WTC11 (cell line): ENCODE data around the gene KCNE4. TPM values are rescaled to one million over a fixed set of nuclear protein-coding genes. Genes with fewer than 3 reads are reported as not detected.

Source experiments
- ATAC-seq: fragments of 200-7000 bp; cut with Tn5 transposase; 2 replicates; pipeline ENCODE4 v1.10.0; 2021; ENCODE audit warnings: mild to moderate bottlenecking, moderate library complexity
- CTCF ChIA-PET: fragments of 300-600 bp; sonication (Branson Sonifier 250); formaldehyde crosslinking; loops from one replicate; lab custom pipeline; 2021; ENCODE audit warnings: antibody characterized with exemption; lab: Charles Lee
- POLR2A ChIA-PET: fragments of 350-600 bp; sonication (Branson Sonifier 250); formaldehyde crosslinking; loops from one replicate; lab custom pipeline; 2021; ENCODE audit warnings: antibody characterized with exemption; lab: Charles Lee
- DNase-seq: peaks from one replicate; pipeline ENCODE4 v3.0.0; 2021; ENCODE audit warnings: low spot score
- H3K27ac Mint-ChIP-seq: 2 replicates; pipeline ENCODE4 v1.8.0; 2021; ENCODE audit warnings: mixed read lengths
- H3K27me3 Mint-ChIP-seq: 2 replicates; pipeline ENCODE4 v1.8.0; 2021; ENCODE audit warnings: low read depth, mild to moderate bottlenecking, moderate library complexity, mixed read lengths
- H3K36me3 Mint-ChIP-seq: 2 replicates; pipeline ENCODE4 v1.8.0; 2021; ENCODE audit warnings: mixed read lengths
- H3K4me1 Mint-ChIP-seq: 2 replicates; pipeline ENCODE4 v1.8.0; 2022; ENCODE audit warnings: mixed read lengths
- H3K4me3 Mint-ChIP-seq: 2 replicates; pipeline ENCODE4 v1.8.0; 2021; ENCODE audit warnings: mild to moderate bottlenecking, moderate library complexity, mixed read lengths
- H3K9me3 Mint-ChIP-seq: 2 replicates; pipeline ENCODE4 v1.8.0; 2021; ENCODE audit warnings: mixed read lengths
- FOXK1 ChIP-seq: sonication (generic); formaldehyde crosslinking; IDR thresholded peaks from 2 replicates; pipeline ENCODE4 v1.8.0; 2022; ENCODE audit warnings: mild to moderate bottlenecking, moderate library complexity, missing genetic modification reagents
- GTF2I ChIP-seq: fragments of 250-450 bp; sonication (Bioruptor Pico); conservative IDR thresholded peaks from 2 replicates; pipeline ENCODE4 v1.4.0; 2021; ENCODE audit warnings: mild to moderate bottlenecking
- KAT7 ChIP-seq: sonication (generic); formaldehyde crosslinking; IDR thresholded peaks from 2 replicates; pipeline ENCODE4 v1.8.1; 2023; ENCODE audit warnings: missing genetic modification reagents, mild to moderate bottlenecking, borderline replicate concordance
- MYBL2 ChIP-seq: sonication (generic); formaldehyde crosslinking; IDR thresholded peaks from 2 replicates; pipeline ENCODE4 v1.8.1; 2023; ENCODE audit warnings: mild to moderate bottlenecking, moderate library complexity, missing genetic modification reagents
- NR2C2 ChIP-seq: sonication (generic); formaldehyde crosslinking; IDR thresholded peaks from 2 replicates; pipeline ENCODE4 v1.8.0; 2022; ENCODE audit warnings: mild to moderate bottlenecking, missing genetic modification reagents
- ZBTB21 ChIP-seq: sonication (generic); formaldehyde crosslinking; IDR thresholded peaks from 2 replicates; pipeline ENCODE4 v1.8.1; 2023; ENCODE audit warnings: mild to moderate bottlenecking, missing genetic modification reagents, borderline replicate concordance
- total RNA-seq: library from RNA; stranded (reverse); gene quantifications from 3 replicates; pipeline ENCODE4 v1.2.3, GENCODE V29; 2021
- TF ChIP-seq, protein P1 (sequence below): fragments of 250-450 bp; sonication (Bioruptor Pico); IDR thresholded peaks from 2 replicates; pipeline ENCODE4 v1.9.0; 2021; ENCODE audit warnings: mild to moderate bottlenecking, borderline replicate concordance
- TF ChIP-seq, protein P2 (sequence below): fragments of 250-450 bp; sonication (Bioruptor Pico); IDR thresholded peaks from 2 replicates; pipeline ENCODE4 v1.8.0; 2021; ENCODE audit warnings: mild to moderate bottlenecking
- TF ChIP-seq, protein P3 (sequence below): sonication (generic); formaldehyde crosslinking; IDR thresholded peaks from 2 replicates; pipeline ENCODE4 v1.8.0; 2023; ENCODE audit warnings: missing genetic modification reagents
- TF ChIP-seq, protein P4 (sequence below): fragments of 250-450 bp; sonication (Bioruptor Pico); IDR thresholded peaks from 2 replicates; pipeline ENCODE4 v1.9.0; 2021; ENCODE audit warnings: mild to moderate bottlenecking
- TF ChIP-seq, protein P5 (sequence below): sonication (generic); formaldehyde crosslinking; IDR thresholded peaks from 2 replicates; pipeline ENCODE4 v1.8.1; 2022; ENCODE audit warnings: low read depth, missing genetic modification reagents, borderline replicate concordance
- TF ChIP-seq, protein P6 (sequence below): fragments of 250-450 bp; sonication (Bioruptor Pico); IDR thresholded peaks from 2 replicates; pipeline ENCODE4 v1.9.0; 2021; ENCODE audit warnings: mild to moderate bottlenecking
- TF ChIP-seq, protein P7 (sequence below): sonication (generic); formaldehyde crosslinking; IDR thresholded peaks from 2 replicates; pipeline ENCODE4 v1.8.1; 2022; ENCODE audit warnings: mild to moderate bottlenecking, missing genetic modification reagents, moderate library complexity, borderline replicate concordance
- TF ChIP-seq, protein P8 (sequence below): sonication (generic); formaldehyde crosslinking; IDR thresholded peaks from 2 replicates; pipeline ENCODE4 v1.8.1; 2023; ENCODE audit warnings: mild to moderate bottlenecking, missing genetic modification reagents, moderate library complexity

Gene KCNE4
- total RNA-seq, 1 experiment from 2014 or later = 0.04 TPM

DNA sequence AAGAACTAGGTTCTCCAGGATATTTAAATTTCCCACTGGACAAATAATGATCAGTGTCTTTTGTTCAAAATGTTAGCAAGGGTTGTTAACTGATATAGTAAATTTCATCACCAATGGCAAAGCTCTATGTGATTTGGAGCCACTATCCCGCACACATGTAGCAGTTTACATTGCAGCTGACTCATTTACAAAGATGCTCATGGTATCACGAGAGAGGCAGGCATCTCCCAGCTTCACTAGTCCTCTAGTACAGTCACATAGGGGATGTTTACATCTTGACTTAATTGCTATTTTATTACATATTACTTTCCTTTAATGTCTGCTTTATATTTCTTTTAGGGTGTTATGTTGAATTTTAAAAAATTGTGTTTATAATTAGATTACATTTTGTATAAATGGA lies 30.7 kb downstream of the KCNE4 start:
- no peak overlapping the region for H3K27ac Mint-ChIP-seq
- TF ChIP-seq MYBL2 (no peak), KAT7 (no peak)
- TF ChIP-seq, protein P1, sequence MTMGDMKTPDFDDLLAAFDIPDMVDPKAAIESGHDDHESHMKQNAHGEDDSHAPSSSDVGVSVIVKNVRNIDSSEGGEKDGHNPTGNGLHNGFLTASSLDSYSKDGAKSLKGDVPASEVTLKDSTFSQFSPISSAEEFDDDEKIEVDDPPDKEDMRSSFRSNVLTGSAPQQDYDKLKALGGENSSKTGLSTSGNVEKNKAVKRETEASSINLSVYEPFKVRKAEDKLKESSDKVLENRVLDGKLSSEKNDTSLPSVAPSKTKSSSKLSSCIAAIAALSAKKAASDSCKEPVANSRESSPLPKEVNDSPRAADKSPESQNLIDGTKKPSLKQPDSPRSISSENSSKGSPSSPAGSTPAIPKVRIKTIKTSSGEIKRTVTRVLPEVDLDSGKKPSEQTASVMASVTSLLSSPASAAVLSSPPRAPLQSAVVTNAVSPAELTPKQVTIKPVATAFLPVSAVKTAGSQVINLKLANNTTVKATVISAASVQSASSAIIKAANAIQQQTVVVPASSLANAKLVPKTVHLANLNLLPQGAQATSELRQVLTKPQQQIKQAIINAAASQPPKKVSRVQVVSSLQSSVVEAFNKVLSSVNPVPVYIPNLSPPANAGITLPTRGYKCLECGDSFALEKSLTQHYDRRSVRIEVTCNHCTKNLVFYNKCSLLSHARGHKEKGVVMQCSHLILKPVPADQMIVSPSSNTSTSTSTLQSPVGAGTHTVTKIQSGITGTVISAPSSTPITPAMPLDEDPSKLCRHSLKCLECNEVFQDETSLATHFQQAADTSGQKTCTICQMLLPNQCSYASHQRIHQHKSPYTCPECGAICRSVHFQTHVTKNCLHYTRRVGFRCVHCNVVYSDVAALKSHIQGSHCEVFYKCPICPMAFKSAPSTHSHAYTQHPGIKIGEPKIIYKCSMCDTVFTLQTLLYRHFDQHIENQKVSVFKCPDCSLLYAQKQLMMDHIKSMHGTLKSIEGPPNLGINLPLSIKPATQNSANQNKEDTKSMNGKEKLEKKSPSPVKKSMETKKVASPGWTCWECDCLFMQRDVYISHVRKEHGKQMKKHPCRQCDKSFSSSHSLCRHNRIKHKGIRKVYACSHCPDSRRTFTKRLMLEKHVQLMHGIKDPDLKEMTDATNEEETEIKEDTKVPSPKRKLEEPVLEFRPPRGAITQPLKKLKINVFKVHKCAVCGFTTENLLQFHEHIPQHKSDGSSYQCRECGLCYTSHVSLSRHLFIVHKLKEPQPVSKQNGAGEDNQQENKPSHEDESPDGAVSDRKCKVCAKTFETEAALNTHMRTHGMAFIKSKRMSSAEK (CRISPR knock-in tag) = no peak
- no peaks in the 10 kb centered on the region for H3K9me3 Mint-ChIP-seq
- no peak for ATAC-seq
- H3K4me3 Mint-ChIP-seq = no peak overlapping the region
- no peaks in the 10 kb centered on the region for H3K36me3 Mint-ChIP-seq
- CTCF ChIA-PET = interaction anchor here (0.6 kb wide), 1 partner anchor 201 kb away, joined by 3 read pairs; no protein-coding TSS in a partner anchor
- H3K27me3 Mint-ChIP-seq = no peaks in the 10 kb centered on the region
- POLR2A ChIA-PET = no interaction called here
- no peak for DNase-seq
- H3K4me1 Mint-ChIP-seq = peaks cover 5% of the 10 kb centered on the region

DNA sequence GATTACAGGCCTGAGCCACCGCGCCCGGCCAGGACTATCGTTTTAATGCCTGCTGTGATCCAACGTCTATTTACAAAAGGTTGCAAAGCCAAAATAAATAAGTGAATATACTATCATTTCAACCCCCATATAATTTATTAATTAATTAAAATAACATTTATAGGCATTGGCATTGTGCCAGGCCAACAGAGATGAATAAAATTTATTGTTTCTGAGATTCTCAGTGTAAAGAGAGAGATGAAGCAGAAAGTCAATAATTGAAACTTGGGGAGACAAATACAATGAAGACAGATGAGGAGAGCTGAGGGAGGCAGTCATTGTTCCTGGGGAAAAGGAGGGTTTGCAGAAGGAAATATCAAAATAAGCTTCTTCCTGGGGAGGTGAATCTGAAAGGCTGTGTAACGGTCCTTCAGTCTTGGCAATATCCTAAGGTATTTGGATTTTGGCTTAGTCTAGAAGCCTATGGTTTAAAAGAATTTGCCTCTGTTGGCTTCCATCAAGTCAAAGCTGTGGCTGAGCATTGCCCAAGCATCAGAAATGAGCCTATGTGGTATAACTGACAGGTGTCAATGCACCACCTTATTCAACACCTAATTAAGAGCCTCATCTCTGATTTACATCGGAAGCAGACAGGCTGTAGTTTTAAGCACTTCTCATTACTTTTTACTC lies 31.5 kb downstream of the KCNE4 start:
- H3K36me3 Mint-ChIP-seq = no peaks in the 10 kb centered on the region
- ATAC-seq = no peak
- no peaks in the 10 kb centered on the region for H3K27me3 Mint-ChIP-seq
- no peak overlapping the region for H3K4me3 Mint-ChIP-seq
- no peak for DNase-seq
- ChIA-PET POLR2A (no interaction called here), CTCF (no interaction called here)
- no peak overlapping the region for H3K27ac Mint-ChIP-seq
- no peaks in the 10 kb centered on the region for H3K9me3 Mint-ChIP-seq
- TF ChIP-seq ZBTB21 (no peak), FOXK1 (CRISPR knock-in tag) (no peak)
- TF ChIP-seq, protein P2, sequence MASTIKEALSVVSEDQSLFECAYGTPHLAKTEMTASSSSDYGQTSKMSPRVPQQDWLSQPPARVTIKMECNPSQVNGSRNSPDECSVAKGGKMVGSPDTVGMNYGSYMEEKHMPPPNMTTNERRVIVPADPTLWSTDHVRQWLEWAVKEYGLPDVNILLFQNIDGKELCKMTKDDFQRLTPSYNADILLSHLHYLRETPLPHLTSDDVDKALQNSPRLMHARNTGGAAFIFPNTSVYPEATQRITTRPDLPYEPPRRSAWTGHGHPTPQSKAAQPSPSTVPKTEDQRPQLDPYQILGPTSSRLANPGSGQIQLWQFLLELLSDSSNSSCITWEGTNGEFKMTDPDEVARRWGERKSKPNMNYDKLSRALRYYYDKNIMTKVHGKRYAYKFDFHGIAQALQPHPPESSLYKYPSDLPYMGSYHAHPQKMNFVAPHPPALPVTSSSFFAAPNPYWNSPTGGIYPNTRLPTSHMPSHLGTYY (CRISPR knock-in tag) = no peak
- TF ChIP-seq, protein P3, sequence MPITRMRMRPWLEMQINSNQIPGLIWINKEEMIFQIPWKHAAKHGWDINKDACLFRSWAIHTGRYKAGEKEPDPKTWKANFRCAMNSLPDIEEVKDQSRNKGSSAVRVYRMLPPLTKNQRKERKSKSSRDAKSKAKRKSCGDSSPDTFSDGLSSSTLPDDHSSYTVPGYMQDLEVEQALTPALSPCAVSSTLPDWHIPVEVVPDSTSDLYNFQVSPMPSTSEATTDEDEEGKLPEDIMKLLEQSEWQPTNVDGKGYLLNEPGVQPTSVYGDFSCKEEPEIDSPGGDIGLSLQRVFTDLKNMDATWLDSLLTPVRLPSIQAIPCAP (CRISPR knock-in tag) = no peak
- TF ChIP-seq, protein P4, sequence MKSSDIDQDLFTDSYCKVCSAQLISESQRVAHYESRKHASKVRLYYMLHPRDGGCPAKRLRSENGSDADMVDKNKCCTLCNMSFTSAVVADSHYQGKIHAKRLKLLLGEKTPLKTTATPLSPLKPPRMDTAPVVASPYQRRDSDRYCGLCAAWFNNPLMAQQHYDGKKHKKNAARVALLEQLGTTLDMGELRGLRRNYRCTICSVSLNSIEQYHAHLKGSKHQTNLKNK (CRISPR knock-in tag) = no peak
- peaks cover 5% of the 10 kb centered on the region for H3K4me1 Mint-ChIP-seq

DNA sequence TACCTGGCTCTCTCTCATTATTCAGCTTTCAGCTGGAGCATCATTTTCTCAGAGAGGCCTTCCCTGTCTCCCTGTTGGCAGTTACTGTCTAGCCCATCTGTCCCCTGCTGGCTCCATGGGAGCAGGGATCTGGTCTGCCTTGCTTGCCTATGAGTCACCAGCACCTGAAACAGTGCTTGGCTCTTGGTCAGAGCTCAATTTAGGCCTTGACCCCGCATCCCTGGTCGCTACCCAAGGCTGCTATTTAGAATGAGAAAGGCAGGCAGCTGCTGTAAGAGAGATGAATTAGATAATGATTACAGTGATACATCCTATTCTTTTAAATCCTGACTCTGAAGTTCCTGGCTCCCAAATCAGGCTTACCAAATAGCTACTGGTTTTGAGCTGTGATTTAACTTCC lies 32.9 kb downstream of the KCNE4 start:
- ChIA-PET POLR2A (no interaction called here), CTCF (no interaction called here)
- H3K27ac Mint-ChIP-seq = no peak overlapping the region
- no peak for DNase-seq
- no peaks in the 10 kb centered on the region for H3K27me3 Mint-ChIP-seq
- H3K36me3 Mint-ChIP-seq = no peaks in the 10 kb centered on the region
- H3K4me3 Mint-ChIP-seq = no peak overlapping the region
- no peaks in the 10 kb centered on the region for H3K9me3 Mint-ChIP-seq
- peaks cover 5% of the 10 kb centered on the region for H3K4me1 Mint-ChIP-seq
- ATAC-seq = peak; percentile 84
- TF ChIP-seq GTF2I (CRISPR knock-in tag) (no peak), NR2C2 (no peak)
- TF ChIP-seq, protein P5, sequence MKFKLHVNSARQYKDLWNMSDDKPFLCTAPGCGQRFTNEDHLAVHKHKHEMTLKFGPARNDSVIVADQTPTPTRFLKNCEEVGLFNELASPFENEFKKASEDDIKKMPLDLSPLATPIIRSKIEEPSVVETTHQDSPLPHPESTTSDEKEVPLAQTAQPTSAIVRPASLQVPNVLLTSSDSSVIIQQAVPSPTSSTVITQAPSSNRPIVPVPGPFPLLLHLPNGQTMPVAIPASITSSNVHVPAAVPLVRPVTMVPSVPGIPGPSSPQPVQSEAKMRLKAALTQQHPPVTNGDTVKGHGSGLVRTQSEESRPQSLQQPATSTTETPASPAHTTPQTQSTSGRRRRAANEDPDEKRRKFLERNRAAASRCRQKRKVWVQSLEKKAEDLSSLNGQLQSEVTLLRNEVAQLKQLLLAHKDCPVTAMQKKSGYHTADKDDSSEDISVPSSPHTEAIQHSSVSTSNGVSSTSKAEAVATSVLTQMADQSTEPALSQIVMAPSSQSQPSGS = no peak
- TF ChIP-seq, protein P6, sequence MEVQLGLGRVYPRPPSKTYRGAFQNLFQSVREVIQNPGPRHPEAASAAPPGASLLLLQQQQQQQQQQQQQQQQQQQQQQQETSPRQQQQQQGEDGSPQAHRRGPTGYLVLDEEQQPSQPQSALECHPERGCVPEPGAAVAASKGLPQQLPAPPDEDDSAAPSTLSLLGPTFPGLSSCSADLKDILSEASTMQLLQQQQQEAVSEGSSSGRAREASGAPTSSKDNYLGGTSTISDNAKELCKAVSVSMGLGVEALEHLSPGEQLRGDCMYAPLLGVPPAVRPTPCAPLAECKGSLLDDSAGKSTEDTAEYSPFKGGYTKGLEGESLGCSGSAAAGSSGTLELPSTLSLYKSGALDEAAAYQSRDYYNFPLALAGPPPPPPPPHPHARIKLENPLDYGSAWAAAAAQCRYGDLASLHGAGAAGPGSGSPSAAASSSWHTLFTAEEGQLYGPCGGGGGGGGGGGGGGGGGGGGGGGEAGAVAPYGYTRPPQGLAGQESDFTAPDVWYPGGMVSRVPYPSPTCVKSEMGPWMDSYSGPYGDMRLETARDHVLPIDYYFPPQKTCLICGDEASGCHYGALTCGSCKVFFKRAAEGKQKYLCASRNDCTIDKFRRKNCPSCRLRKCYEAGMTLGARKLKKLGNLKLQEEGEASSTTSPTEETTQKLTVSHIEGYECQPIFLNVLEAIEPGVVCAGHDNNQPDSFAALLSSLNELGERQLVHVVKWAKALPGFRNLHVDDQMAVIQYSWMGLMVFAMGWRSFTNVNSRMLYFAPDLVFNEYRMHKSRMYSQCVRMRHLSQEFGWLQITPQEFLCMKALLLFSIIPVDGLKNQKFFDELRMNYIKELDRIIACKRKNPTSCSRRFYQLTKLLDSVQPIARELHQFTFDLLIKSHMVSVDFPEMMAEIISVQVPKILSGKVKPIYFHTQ = no peak
- TF ChIP-seq, protein P7, sequence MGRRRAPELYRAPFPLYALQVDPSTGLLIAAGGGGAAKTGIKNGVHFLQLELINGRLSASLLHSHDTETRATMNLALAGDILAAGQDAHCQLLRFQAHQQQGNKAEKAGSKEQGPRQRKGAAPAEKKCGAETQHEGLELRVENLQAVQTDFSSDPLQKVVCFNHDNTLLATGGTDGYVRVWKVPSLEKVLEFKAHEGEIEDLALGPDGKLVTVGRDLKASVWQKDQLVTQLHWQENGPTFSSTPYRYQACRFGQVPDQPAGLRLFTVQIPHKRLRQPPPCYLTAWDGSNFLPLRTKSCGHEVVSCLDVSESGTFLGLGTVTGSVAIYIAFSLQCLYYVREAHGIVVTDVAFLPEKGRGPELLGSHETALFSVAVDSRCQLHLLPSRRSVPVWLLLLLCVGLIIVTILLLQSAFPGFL (CRISPR knock-in tag) = no peak
- TF ChIP-seq, protein P8, sequence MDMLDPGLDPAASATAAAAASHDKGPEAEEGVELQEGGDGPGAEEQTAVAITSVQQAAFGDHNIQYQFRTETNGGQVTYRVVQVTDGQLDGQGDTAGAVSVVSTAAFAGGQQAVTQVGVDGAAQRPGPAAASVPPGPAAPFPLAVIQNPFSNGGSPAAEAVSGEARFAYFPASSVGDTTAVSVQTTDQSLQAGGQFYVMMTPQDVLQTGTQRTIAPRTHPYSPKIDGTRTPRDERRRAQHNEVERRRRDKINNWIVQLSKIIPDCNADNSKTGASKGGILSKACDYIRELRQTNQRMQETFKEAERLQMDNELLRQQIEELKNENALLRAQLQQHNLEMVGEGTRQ (CRISPR knock-in tag) = no peak
